Measurements from ENCODE around the gene NEK4. TPM values are rescaled to one million over a fixed set of nuclear protein-coding genes. Genes with fewer than 3 reads are reported as not detected.
"Not testable (repeated sequence)": the region's sequence is repeated elsewhere in the genome, so short reads cannot be mapped to it uniquely, and the experiment has no call there.

Gene NEK4
- polyA plus RNA-seq, 3 donors, result 24.2 to 35.7 (median 29.2) TPM

DNA sequence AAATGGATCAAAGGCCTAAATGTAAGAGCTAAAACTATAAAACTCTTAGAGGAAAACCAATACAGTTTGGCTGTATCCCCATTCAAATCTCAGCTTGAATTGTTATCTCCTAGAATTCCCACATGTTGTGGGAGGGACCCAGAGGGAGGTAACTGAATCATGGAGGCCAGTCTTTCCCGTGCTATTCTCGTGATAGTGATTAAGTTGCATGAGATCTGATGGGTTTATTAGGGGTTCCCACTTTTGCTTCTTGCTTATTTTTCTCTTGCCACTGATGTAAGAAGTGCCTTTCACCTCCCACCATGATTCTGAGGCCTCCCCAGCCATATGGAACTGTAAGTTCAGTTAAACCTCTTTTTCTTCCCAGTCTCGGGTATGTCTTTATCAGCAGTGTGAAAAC is 94.5 kb downstream of the NEK4 start:
- DNase-seq, result not testable (repeated sequence)

DNA sequence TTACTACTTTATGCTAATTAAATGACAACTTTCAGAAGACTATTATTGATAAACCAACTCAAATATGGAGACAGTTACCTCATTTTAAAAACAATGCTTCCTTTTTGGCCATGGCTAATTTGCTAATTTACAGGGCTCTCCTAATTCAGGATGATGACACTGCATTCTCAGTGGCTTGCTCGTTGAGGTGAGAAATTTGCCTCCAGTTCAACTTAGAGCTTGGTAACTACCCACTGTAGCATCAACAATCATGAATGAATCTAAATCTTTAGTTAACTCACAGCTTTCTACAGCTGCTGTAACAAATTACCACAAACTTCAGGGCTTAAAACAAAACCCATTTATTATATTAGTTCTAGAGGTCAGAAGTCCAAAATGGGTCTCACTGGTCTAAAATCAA is 99.1 kb downstream of the NEK4 start:
- no peak for DNase-seq

DNA sequence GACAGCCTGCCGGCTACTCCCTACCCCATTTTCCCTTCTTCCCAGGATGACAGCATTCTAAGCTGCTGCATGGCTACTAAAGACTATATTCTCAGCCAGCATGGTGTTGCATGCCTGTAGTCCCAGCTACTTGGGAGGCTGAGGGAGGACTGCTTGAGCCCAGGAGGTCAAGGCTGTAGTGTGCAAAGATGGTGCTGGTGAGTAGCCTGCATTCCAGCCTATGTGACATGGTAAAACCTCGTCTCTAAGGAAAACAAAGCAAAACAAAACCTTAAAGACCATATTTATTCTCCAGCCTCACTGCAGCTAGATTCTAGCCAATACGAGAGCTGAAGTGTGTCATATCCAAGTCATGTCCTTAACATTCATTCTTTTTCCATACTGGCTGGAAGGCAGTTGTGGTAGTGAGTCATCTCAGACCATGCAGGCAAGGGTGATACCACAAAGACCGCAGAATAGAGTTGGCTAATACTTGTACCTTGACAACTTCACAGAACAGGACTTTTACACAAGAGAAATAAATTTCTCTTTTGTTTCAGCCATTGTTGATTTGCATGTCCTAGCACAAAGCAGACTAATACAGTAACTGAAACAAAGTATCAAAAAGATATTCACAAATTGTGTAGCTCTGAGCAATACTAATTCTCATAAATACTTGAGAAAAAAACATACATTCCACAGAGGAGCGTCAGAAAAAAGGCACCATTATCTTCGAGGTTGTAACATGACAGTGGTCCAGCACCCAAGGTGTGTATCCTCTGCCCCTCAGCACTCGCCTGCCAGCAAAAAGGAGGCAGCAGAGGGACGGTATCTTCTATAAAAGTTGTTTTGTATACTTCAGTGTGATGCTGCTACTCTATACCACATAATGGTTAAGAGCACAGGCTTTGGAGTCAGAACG is 99.9 kb downstream of the NEK4 start:
- DNase-seq, result no peak

DNA sequence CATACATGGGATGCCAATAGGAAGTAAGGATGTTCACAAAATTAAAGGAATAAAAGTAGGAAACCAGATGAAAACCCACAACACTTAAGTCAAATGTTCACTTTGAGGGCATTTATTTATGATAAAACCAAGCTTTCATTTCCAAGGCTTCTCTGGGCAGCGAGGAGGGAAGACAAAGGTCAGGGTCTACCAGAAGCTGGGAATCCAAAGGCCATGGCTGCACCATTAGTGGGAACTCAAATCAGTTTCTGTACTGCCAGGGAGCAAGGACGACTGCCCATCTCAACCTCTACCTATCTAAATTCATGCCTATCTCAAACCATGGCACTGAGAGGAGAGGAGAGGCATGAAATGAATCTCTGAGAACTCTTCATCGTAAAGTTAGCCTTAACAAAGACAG is 107.6 kb downstream of the NEK4 start:
- no peak for DNase-seq

DNA sequence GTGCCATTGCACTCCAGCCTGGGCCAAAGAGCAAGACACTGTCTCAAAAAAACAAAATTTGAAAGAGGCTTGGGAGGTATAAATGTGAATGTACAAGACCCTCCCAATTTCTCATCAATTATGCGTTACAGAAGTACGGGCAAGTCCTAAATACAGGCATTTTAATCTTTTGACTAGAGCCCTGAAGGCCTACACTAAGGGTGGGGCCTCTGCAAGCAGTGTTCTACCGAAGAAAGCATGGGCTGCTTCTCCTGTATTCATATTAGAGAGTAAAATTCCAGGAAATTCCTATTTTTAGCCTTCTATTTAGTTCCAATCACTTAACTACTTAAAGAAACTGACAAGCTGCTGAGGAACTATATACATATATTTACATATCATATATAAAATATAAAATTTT is 110.7 kb downstream of the NEK4 start:
- DNase-seq, result no peak

Other genes starting within 250 kb of the NEK4 start
- gene NT5DC2, start 237.1 kb downstream of the NEK4 start, polyA plus RNA-seq (ENCODE audit: insufficient read length in 3 of 3), result 100 to 1,000 TPM; 138 to 202 (median 154) TPM
- 10 to 100 TPM; 20.5 to 23.9 (median 23.6) TPM for gene UQCC5, start 234.3 kb downstream of the NEK4 start, polyA plus RNA-seq (ENCODE audit: insufficient read length in 3 of 3)
- gene PBRM1, start 85.0 kb downstream of the NEK4 start, polyA plus RNA-seq (ENCODE audit: insufficient read length in 3 of 3), result 10 to 100 TPM; 56.4 to 60.4 (median 59.4) TPM
- gene GNL3, start 84.9 kb downstream of the NEK4 start, polyA plus RNA-seq (ENCODE audit: insufficient read length in 3 of 3), result 100 to 1,000 TPM in 2 of 3 donors, 10 to 100 TPM in 1; 92.6 to 111 (median 106) TPM
- 100 to 1,000 TPM; 122 TPM for gene GLT8D1, start 65.1 kb downstream of the NEK4 start, polyA plus RNA-seq (ENCODE audit: insufficient read length in 3 of 3)
- gene SPCS1, start 64.8 kb downstream of the NEK4 start, polyA plus RNA-seq (ENCODE audit: insufficient read length in 3 of 3), result 100 to 1,000 TPM; 144 to 155 (median 155) TPM
- gene ITIH1, start 6.7 kb upstream of the NEK4 start, polyA plus RNA-seq (ENCODE audit: insufficient read length in 3 of 3), result under 1 TPM in 1 of 3 donors, not detected in 2; 0.12 TPM
- 1 to 10 TPM; 5.5 to 9.5 (median 5.7) TPM for gene ITIH3, start 23.9 kb upstream of the NEK4 start, polyA plus RNA-seq (ENCODE audit: insufficient read length in 3 of 3)
- gene ITIH4, start 59.7 kb upstream of the NEK4 start, polyA plus RNA-seq (ENCODE audit: insufficient read length in 3 of 3), result 10 to 100 TPM in 2 of 3 donors, 1 to 10 TPM in 1; 7.0 to 14.9 (median 12.4) TPM
- gene MUSTN1, start 64.1 kb upstream of the NEK4 start, polyA plus RNA-seq (ENCODE audit: insufficient read length in 3 of 3), result 1 to 10 TPM in 2 of 3 donors, under 1 TPM in 1; 0.75 to 1.4 (median 1.3) TPM
- gene STIMATE, start 126.6 kb upstream of the NEK4 start, polyA plus RNA-seq (ENCODE audit: insufficient read length in 3 of 3), result 10 to 100 TPM; 15.9 to 17.9 (median 16.6) TPM

All from renal pelvis (tissue), 4 donors.